ENCODE data around the gene SPCS2.

Gene SPCS2

DNA sequence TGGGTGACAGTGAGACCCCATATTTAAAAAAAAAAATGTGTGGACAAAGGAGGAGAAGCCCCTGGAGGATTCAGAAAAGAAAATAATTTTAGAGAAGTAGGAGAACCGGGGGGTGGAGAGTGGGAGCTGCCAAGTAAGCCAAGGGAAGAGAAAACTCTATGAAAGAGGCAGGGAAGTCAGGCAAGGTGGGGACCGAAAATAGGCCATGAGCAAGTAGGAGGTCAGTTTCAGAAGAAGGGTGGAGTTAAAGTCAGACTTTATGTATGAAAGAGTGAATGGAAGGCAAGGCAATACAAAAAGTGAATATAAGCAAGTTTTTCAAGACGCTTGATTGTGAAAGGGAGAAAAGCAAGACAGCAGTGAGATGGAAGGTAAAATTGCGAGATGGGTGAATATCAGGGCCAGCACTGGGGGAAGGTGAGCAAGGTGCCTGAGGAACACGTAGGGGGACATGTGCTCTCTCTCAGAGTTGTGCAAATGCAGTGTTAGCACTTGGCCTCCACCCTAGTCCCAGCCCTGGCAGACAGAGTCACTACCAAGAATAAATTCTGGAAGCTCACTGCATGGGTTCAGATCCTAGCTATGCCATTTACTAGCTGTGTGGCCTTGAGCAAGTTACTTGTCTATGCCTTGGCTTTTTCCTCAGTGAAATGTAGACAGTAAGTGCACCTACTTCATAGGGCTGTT lies 6.8 kb upstream of the SPCS2 start:
- TF ChIP-seq, protein P1, sequence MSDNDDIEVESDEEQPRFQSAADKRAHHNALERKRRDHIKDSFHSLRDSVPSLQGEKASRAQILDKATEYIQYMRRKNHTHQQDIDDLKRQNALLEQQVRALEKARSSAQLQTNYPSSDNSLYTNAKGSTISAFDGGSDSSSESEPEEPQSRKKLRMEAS (IDR thresholded peaks at IDR 0.05): no peak
- no peak for TF ChIP-seq TEAD4 (IDR thresholded peaks at IDR 0.05)

DNA sequence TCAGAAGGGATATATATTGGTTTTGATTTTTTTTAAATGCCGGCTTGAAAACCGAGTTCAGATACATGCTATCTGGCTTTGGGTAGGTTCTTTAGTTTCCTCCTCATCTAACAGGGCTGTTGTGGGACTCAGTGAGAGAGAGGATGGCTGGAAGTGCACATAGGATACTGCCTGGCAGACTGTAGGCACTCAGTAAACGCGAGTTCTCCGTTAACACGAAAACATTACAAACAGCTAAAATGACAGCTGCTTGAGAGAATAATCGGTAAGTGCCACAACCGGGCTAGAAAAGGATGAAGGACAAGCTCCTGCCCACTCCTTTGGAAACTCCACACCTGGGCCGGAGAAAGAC lies 544 bp upstream of the SPCS2 start:
- TF ChIP-seq TEAD4 (IDR thresholded peaks at IDR 0.05) (no peak), NFIC (IDR thresholded peaks at IDR 0.05) (no peak), EGR1 (IDR thresholded peaks at IDR 0.05) (no peak), TAF1 (IDR thresholded peaks at IDR 0.05; ENCODE audit: low read depth) (no peak), EP300 (IDR thresholded peaks at IDR 0.05; ENCODE audit: borderline replicate concordance) (no peak), YY1 (IDR thresholded peaks at IDR 0.05; ENCODE audit: low read depth) (no peak), CEBPB (IDR thresholded peaks at IDR 0.05) (no peak), CREB1 (IDR thresholded peaks at IDR 0.05; ENCODE audit: low read depth) (no peak), TCF12 (IDR thresholded peaks at IDR 0.05; ENCODE audit: low read depth) (no peak), FOXM1 (IDR thresholded peaks at IDR 0.05; ENCODE audit: borderline replicate concordance, low read depth) (no peak), ZBTB7A (IDR thresholded peaks at IDR 0.05; ENCODE audit: low read depth) (no peak), RAD21 (IDR thresholded peaks at IDR 0.05; ENCODE audit: low read depth) (no peak)
- TF ChIP-seq, protein P2, sequence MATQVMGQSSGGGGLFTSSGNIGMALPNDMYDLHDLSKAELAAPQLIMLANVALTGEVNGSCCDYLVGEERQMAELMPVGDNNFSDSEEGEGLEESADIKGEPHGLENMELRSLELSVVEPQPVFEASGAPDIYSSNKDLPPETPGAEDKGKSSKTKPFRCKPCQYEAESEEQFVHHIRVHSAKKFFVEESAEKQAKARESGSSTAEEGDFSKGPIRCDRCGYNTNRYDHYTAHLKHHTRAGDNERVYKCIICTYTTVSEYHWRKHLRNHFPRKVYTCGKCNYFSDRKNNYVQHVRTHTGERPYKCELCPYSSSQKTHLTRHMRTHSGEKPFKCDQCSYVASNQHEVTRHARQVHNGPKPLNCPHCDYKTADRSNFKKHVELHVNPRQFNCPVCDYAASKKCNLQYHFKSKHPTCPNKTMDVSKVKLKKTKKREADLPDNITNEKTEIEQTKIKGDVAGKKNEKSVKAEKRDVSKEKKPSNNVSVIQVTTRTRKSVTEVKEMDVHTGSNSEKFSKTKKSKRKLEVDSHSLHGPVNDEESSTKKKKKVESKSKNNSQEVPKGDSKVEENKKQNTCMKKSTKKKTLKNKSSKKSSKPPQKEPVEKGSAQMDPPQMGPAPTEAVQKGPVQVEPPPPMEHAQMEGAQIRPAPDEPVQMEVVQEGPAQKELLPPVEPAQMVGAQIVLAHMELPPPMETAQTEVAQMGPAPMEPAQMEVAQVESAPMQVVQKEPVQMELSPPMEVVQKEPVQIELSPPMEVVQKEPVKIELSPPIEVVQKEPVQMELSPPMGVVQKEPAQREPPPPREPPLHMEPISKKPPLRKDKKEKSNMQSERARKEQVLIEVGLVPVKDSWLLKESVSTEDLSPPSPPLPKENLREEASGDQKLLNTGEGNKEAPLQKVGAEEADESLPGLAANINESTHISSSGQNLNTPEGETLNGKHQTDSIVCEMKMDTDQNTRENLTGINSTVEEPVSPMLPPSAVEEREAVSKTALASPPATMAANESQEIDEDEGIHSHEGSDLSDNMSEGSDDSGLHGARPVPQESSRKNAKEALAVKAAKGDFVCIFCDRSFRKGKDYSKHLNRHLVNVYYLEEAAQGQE (IDR thresholded peaks at IDR 0.05; ENCODE audit: low read depth): no peak
- TF ChIP-seq, protein P1 (IDR thresholded peaks at IDR 0.05): no peak
- TF ChIP-seq, protein P3, sequence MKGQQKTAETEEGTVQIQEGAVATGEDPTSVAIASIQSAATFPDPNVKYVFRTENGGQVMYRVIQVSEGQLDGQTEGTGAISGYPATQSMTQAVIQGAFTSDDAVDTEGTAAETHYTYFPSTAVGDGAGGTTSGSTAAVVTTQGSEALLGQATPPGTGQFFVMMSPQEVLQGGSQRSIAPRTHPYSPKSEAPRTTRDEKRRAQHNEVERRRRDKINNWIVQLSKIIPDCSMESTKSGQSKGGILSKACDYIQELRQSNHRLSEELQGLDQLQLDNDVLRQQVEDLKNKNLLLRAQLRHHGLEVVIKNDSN (IDR thresholded peaks at IDR 0.05): no peak

DNA sequence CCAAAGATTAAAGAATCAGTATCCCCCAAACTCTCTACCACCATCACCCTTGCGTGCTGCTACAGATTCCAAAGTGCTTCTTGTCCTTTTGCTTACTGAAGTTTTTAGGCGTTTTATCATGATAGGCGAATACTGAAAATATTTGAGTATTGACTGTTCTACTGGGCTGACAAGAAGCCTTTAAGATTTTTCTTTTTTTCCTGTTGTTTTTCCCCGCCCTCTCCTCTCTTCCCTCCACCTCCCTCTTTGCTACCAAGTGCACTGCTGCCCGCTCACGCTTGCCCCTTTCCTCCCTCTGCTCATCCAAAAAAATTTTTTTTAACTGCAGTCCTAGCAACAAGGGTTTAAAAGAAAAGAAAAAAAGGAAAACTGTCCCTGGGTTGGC lies 679 bp downstream of the SPCS2 start:
- TF ChIP-seq, protein P1 (IDR thresholded peaks at IDR 0.05): no peak
- TF ChIP-seq, protein P3 (IDR thresholded peaks at IDR 0.05): no peak
- TF ChIP-seq TEAD4 (IDR thresholded peaks at IDR 0.05) (no peak), TCF12 (IDR thresholded peaks at IDR 0.05; ENCODE audit: low read depth) (no peak), RAD21 (IDR thresholded peaks at IDR 0.05; ENCODE audit: low read depth) (no peak), ZBTB7A (IDR thresholded peaks at IDR 0.05; ENCODE audit: low read depth) (no peak), YY1 (IDR thresholded peaks at IDR 0.05; ENCODE audit: low read depth) (no peak), TAF1 (IDR thresholded peaks at IDR 0.05; ENCODE audit: low read depth) (no peak), CREB1 (IDR thresholded peaks at IDR 0.05; ENCODE audit: low read depth) (no peak), CEBPB (IDR thresholded peaks at IDR 0.05) (no peak), EP300 (IDR thresholded peaks at IDR 0.05; ENCODE audit: borderline replicate concordance) (no peak), EGR1 (IDR thresholded peaks at IDR 0.05) (no peak), NFIC (IDR thresholded peaks at IDR 0.05) (no peak), FOXM1 (IDR thresholded peaks at IDR 0.05; ENCODE audit: borderline replicate concordance, low read depth) (no peak)
- TF ChIP-seq, protein P2 (IDR thresholded peaks at IDR 0.05; ENCODE audit: low read depth): no peak

DNA sequence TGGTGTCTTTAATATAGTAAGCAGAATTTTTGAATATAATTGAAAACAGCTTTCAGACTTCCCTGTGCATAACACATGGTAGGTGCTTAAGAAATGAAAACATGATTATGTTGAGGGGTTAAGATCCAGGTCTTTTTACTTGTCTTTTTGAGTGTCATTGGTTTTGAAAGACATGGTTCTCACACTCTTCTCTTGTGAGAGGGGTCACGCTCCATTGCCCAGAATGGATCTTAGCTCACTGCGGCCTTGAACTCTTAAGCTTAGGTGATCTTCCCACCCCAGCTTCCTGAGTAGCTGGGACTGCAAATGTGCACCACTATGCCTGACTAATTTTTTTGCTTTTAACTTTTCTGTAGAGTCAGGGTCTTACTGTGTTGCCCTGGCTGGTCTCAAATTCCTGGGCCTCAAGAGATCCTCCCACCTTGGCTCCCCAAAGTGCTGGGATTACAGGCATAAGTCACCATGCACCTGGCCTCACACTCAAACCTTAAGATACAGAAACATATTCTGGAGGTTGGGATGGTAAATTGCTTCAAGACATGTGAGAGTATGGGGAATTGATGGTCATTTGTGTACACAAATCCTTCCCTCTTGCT lies 1.4 kb downstream of the SPCS2 start:
- TF ChIP-seq CEBPB (IDR thresholded peaks at IDR 0.05) (no peak), TEAD4 (IDR thresholded peaks at IDR 0.05) (no peak), RAD21 (IDR thresholded peaks at IDR 0.05; ENCODE audit: low read depth) (no peak), TCF12 (IDR thresholded peaks at IDR 0.05; ENCODE audit: low read depth) (no peak), NFIC (IDR thresholded peaks at IDR 0.05) (no peak), YY1 (IDR thresholded peaks at IDR 0.05; ENCODE audit: low read depth) (no peak), FOXM1 (IDR thresholded peaks at IDR 0.05; ENCODE audit: borderline replicate concordance, low read depth) (no peak), EGR1 (IDR thresholded peaks at IDR 0.05) (no peak), TAF1 (IDR thresholded peaks at IDR 0.05; ENCODE audit: low read depth) (no peak), ZBTB7A (IDR thresholded peaks at IDR 0.05; ENCODE audit: low read depth) (no peak), CREB1 (IDR thresholded peaks at IDR 0.05; ENCODE audit: low read depth) (no peak)
- TF ChIP-seq, protein P2 (IDR thresholded peaks at IDR 0.05; ENCODE audit: low read depth): no peak
- TF ChIP-seq, protein P1 (IDR thresholded peaks at IDR 0.05): no peak
- TF ChIP-seq, protein P3 (IDR thresholded peaks at IDR 0.05): no peak
